Panc1 (cell line): Measurements from ENCODE around the gene CD276. TPM values are rescaled to one million over a fixed set of nuclear protein-coding genes. Genes with fewer than 3 reads are reported as not detected.

Experiments
- ATAC-seq: fragments of 200-7000 bp; cut with Tn5 transposase; 2 replicates; pipeline ENCODE4 v1.9.1; 2020; ENCODE audit warnings: mild to moderate bottlenecking, moderate library complexity
- BruUV-seq: library from RNA; stranded (reverse); fragments of 400-500 nt; replicated peaks from 2 replicates; lab custom pipeline; 2021; lab: Mats Ljungman, UMichigan
- CTCF ChIA-PET: fragments of 300-600 bp; sonication (Branson Sonifier 250); formaldehyde crosslinking; loops from one replicate; lab custom pipeline; 2022; ENCODE audit warnings: antibody characterized with exemption; lab: Charles Lee
- POLR2A ChIA-PET: fragments of 300-600 bp; sonication (Branson Sonifier 250); formaldehyde crosslinking; loops from one replicate; lab custom pipeline; 2022; ENCODE audit warnings: antibody characterized with exemption; lab: Charles Lee
- DNase-seq: peaks from one replicate; pipeline ENCODE4 v3.0.0-alpha.2; 2010; ENCODE audit warnings: low read depth, low spot score
- H3K27ac ChIP-seq: 2 replicates; pipeline ENCODE4 v1.5.1; 2011; ENCODE audit warnings: mild to moderate bottlenecking, low read length, inconsistent platforms
- H3K27me3 ChIP-seq: fragments of 200-500 bp; sonication (Bioruptor generic); 2 replicates; pipeline ENCODE4 v1.6.0; 2014; ENCODE audit warnings: low read length, inconsistent platforms; ENCODE audit not compliant: control insufficient read depth, insufficient read depth
- H3K36me3 ChIP-seq: fragments of 200-500 bp; sonication (Bioruptor generic); 2 replicates; pipeline ENCODE4 v1.5.1; 2014; ENCODE audit warnings: inconsistent platforms, mild to moderate bottlenecking, low read length, moderate library complexity; ENCODE audit not compliant: control insufficient read depth, insufficient read depth
- H3K4me1 ChIP-seq: 2 replicates; pipeline ENCODE4 v1.5.1; 2011; ENCODE audit warnings: inconsistent platforms, mild to moderate bottlenecking, low read length, moderate library complexity; ENCODE audit not compliant: control insufficient read depth, insufficient read depth
- H3K4me3 ChIP-seq, 2 experiments: 2 replicates each; pipeline ENCODE4 v1.5.1; 2011 to 2012; ENCODE audit warnings: low read depth in 2 of 2, low read length in 2 of 2, mild to moderate bottlenecking in 2 of 2, inconsistent platforms in 1 of 2, moderate library complexity in 1 of 2
- H3K9me3 ChIP-seq: fragments of 200-500 bp; sonication (Bioruptor generic); 2 replicates; pipeline ENCODE4 v1.5.1; 2014; ENCODE audit warnings: low read depth, mild to moderate bottlenecking, inconsistent platforms, low read length, moderate library complexity; ENCODE audit not compliant: control insufficient read depth, insufficient read depth
- POLR2AphosphoS5 ChIP-seq: IDR thresholded peaks from 2 replicates; pipeline ENCODE4 v1.6.1; 2012; ENCODE audit warnings: mild to moderate bottlenecking, low read depth, low read length, moderate library complexity
- SIN3A ChIP-seq: IDR thresholded peaks from 2 replicates; pipeline ENCODE4 v1.6.1; 2012; ENCODE audit warnings: low read depth, mild to moderate bottlenecking, low read length, moderate library complexity, borderline replicate concordance; ENCODE audit not compliant: insufficient read depth
- TCF7L2 ChIP-seq: IDR thresholded peaks from 2 replicates; pipeline ENCODE4 v1.6.1; 2011; ENCODE audit warnings: mild to moderate bottlenecking, low read depth, low read length, inconsistent platforms
- in situ Hi-C: cut with HindIII; loops from 2 replicates; pipeline ENCODE4 v1.10.0; 2016; ENCODE audit warnings: low sequenced_read_pairs, low pct_unique_long_range_greater_than_20kb
- intact Hi-C: fragments of 100-400 bp; cut with micrococcal nuclease; formaldehyde crosslinking; loops from one replicate; pipeline ENCODE4 v1.10.0; 2022; ENCODE audit not compliant: unreplicated experiment
- total RNA-seq: library from RNA; stranded (reverse); gene quantifications from one replicate; pipeline ENCODE4 v1.2.1, GENCODE V29; 2021; ENCODE audit not compliant: unreplicated experiment
- TF ChIP-seq, protein P1 (sequence below): fragments of 450-650 bp; IDR thresholded peaks from 2 replicates; pipeline ENCODE4 v1.5.1; 2017; ENCODE audit warnings: mild to moderate bottlenecking
- TF ChIP-seq, protein P2 (sequence below), 2 experiments: IDR thresholded peaks; 2 replicates each; pipeline ENCODE4 v1.6.1; 2011 to 2012; ENCODE audit warnings: low read depth in 2 of 2, control low read depth in 1 of 2, low read length in 1 of 2, mild to moderate bottlenecking in 1 of 2, moderate library complexity in 1 of 2; ENCODE audit not compliant: insufficient read depth in 1 of 2

The CD276 gene
- total RNA-seq, 1 experiment from 2014 or later = 99.1 TPM

DNA sequence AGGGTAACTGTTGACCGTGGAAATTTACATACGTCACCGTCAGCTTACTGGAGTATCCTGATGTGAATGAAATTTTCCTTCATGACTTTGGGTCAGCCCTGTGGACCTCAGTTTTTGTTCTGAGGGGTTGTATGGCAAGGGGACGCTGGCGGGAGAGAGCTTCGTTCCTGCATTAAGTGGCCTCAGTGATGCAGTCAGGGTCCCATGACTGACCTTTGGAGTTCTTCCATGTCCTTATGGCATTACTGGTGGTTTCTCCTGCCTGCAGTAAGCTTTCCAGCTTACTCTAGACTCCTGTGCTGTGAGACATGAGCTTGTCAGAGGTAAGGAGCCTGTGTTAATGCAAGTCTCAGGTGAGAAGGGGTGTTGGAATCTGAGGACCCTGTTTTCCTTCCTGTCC is 1.8 kb downstream of the CD276 start:
- peak overlapping the region; percentile 78 to 87; a peak in 3 of 4 replicates for H3K4me3 ChIP-seq
- no peak for ATAC-seq
- intact Hi-C loops (no loop called here), in situ Hi-C loops (no loop called here)
- H3K9me3 ChIP-seq = no peaks in the 10 kb centered on the region
- no peak for DNase-seq
- CTCF ChIA-PET = interaction anchor here (0.9 to 1.6 kb wide), 3 partner anchors 12 to 50 kb away, joined by 3 to 6 read pairs (median 3); no protein-coding TSS in a partner anchor
- no peak overlapping the region for H3K27ac ChIP-seq
- TF ChIP-seq, protein P1, sequence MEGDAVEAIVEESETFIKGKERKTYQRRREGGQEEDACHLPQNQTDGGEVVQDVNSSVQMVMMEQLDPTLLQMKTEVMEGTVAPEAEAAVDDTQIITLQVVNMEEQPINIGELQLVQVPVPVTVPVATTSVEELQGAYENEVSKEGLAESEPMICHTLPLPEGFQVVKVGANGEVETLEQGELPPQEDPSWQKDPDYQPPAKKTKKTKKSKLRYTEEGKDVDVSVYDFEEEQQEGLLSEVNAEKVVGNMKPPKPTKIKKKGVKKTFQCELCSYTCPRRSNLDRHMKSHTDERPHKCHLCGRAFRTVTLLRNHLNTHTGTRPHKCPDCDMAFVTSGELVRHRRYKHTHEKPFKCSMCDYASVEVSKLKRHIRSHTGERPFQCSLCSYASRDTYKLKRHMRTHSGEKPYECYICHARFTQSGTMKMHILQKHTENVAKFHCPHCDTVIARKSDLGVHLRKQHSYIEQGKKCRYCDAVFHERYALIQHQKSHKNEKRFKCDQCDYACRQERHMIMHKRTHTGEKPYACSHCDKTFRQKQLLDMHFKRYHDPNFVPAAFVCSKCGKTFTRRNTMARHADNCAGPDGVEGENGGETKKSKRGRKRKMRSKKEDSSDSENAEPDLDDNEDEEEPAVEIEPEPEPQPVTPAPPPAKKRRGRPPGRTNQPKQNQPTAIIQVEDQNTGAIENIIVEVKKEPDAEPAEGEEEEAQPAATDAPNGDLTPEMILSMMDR = no peak
- TF ChIP-seq, protein P2, sequence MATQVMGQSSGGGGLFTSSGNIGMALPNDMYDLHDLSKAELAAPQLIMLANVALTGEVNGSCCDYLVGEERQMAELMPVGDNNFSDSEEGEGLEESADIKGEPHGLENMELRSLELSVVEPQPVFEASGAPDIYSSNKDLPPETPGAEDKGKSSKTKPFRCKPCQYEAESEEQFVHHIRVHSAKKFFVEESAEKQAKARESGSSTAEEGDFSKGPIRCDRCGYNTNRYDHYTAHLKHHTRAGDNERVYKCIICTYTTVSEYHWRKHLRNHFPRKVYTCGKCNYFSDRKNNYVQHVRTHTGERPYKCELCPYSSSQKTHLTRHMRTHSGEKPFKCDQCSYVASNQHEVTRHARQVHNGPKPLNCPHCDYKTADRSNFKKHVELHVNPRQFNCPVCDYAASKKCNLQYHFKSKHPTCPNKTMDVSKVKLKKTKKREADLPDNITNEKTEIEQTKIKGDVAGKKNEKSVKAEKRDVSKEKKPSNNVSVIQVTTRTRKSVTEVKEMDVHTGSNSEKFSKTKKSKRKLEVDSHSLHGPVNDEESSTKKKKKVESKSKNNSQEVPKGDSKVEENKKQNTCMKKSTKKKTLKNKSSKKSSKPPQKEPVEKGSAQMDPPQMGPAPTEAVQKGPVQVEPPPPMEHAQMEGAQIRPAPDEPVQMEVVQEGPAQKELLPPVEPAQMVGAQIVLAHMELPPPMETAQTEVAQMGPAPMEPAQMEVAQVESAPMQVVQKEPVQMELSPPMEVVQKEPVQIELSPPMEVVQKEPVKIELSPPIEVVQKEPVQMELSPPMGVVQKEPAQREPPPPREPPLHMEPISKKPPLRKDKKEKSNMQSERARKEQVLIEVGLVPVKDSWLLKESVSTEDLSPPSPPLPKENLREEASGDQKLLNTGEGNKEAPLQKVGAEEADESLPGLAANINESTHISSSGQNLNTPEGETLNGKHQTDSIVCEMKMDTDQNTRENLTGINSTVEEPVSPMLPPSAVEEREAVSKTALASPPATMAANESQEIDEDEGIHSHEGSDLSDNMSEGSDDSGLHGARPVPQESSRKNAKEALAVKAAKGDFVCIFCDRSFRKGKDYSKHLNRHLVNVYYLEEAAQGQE (IDR thresholded peaks at IDR 0.05; ENCODE audit: insufficient read depth in 1 of 2, low read depth in 2 of 2, low read length in 1 of 2) = no peak
- TF ChIP-seq POLR2AphosphoS5 = no peak
- no peak for TF ChIP-seq SIN3A
- TF ChIP-seq TCF7L2 = no peak
- H3K27me3 ChIP-seq = no peaks in the 10 kb centered on the region
- BruUV-seq = no TSS peak
- POLR2A ChIA-PET = interaction anchor here (0.6 kb wide), 1 partner anchor 20 kb away, joined by 17 read pairs; no protein-coding TSS in a partner anchor
- H3K36me3 ChIP-seq = no peaks in the 10 kb centered on the region
- H3K4me1 ChIP-seq = peaks cover 19% of the 10 kb centered on the region

DNA sequence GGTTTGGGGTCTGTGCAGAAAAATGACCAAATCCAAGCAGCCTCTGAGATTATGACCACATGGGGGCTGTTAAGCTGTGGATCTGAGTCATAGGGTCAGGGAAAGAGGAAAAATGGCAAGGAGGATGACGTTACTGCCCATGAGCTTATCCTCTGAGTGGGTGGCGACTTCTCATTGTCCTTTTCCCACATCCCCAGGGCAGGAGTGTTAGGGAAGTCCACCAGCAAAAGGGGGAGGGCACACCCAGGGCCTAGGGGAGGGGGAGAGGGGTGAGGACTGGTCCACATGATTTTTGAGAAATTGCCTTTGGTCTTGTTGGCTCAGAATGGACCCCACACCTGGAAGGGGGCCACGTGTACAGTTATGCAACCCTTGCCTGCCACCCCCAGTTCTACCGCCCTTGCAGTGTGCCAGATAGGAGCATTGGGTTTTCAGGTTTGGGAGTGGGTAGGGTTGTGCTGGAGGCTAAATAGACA is 2.6 kb downstream of the CD276 start:
- H3K27ac ChIP-seq = no peak overlapping the region
- H3K9me3 ChIP-seq = no peaks in the 10 kb centered on the region
- no peaks in the 10 kb centered on the region for H3K27me3 ChIP-seq
- no TSS peak for BruUV-seq
- intact Hi-C loops (no loop called here), in situ Hi-C loops (no loop called here)
- no peak overlapping the region for H3K4me3 ChIP-seq
- no peaks in the 10 kb centered on the region for H3K36me3 ChIP-seq
- CTCF ChIA-PET = interaction anchor here (0.8 to 1.6 kb wide), 3 partner anchors 11 to 51 kb away, joined by 3 to 6 read pairs (median 3); no protein-coding TSS in a partner anchor
- H3K4me1 ChIP-seq = peaks cover 19% of the 10 kb centered on the region
- TF ChIP-seq, protein P2 (IDR thresholded peaks at IDR 0.05; ENCODE audit: insufficient read depth in 1 of 2, low read depth in 2 of 2, low read length in 1 of 2) = no peak
- TF ChIP-seq SIN3A (no peak), POLR2AphosphoS5 (no peak), TCF7L2 (no peak)
- TF ChIP-seq, protein P1 = no peak
- DNase-seq = no peak
- ATAC-seq = no peak
- POLR2A ChIA-PET = interaction anchor here (0.7 kb wide), 1 partner anchor 296 kb away, joined by 3 read pairs; no protein-coding TSS in a partner anchor
